Daoy (cell line): Measurements from ENCODE around the gene RAB34. TPM values are rescaled to one million over a fixed set of nuclear protein-coding genes. Genes with fewer than 3 reads are reported as not detected.

Source experiments
- DNase-seq: peaks from one replicate; pipeline ENCODE4 v3.0.0-alpha.2; 2015; ENCODE audit warnings: low read depth
- total RNA-seq: library from RNA; depleted of rRNA; stranded (reverse); fragments of >200 nt; shearing (Covaris generic); gene quantifications from 2 replicates; pipeline ENCODE4 v1.2.3, GENCODE V29; 2014; rRNA removed

RAB34 gene
- total RNA-seq, 1 experiment from 2014 or later = 243 TPM

DNA sequence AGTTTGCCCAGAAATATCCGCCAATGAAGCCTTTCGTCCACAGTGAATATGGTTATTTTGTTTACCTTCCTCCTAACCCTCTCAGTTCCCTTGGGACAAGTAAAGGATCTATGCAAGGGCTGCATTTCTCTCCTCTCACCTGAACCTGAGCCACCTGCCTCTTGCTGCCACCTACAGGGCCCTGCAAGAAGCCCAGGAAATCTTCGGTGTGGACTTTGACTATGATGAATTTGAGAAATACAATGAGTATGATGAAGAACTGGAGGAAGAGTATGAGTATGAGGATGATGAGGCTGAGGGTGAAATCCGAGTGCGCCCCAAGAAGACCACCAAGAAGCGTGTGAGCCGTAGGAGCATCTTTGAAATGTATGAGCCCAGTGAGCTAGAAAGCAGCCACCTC lies 41.7 kb downstream of the RAB34 start:
- no peak for DNase-seq

DNA sequence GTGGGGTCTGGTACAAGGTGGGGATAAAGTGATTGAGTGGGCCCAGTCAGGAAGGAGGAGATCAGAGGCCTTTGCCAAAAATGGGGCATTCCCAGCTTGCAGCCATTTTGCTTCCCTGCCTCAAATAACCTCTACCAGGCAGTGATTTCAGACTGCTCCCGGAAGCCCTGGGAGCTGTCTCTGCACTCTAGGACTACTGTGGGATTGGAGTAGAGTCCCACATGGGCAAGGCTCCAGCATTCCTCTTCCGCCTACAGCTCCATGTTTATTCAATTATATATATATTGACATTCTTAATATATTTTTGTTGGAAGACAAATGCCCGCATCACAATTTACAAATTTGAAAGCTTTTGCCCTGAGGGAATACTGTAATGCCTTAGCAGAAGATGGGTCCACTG lies 42.2 kb downstream of the RAB34 start:
- DNase-seq = no peak

DNA sequence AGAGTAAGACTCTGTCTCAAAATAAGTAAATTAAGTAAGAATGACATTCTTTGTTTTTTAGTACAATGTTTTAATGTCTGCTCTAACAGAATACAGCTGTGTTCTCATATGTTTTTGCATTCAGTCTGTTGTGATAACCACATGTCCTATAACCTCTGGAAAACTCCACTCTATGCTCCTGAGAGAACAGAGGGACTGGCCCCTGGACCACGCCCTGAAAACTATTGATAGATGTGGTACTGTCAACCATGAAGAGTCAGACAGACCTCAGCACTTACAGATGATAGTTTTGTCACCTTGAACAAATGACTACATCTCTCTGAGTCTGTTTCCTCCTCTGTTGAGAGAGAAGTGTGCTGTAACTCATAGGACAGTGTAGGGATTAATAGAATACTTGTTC lies 47.8 kb downstream of the RAB34 start:
- no peak for DNase-seq

DNA sequence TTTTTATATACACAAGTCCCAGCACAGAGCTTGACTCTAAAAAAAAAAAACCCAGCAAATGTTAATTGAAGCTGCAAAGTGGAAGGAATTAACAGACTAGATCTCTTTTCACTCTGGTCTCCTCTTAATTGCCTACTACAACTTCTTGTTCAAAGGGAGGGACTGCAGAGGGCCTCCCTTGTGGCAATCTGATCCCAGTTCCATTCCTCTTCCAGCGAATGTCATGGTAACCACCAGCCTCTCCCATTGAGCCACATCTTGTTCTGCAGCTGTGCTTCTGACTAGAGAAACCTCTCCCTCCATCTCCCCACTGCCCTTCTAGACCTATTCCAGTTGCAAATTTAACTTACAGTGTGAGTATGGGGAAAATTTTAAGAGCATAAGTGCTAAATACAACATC lies 49.8 kb downstream of the RAB34 start:
- no peak for DNase-seq

DNA sequence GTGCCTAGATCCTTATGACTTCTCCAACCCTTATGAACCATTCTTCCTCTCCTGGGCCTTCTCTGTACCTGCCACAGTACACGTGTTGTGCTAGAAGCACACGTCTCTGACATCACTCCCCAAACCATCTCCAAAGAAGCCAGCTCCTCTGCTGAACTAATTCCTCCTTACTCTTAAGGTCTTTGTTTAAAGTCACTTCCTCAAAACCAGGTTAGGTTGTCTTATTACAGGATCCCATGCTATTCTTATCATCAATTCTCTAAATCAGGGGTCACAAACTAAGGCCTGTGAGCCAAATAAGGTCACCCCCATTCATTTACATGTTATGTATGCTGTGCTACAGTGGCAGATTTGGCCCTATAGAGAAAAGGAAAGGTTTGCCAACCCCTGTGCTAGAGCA lies 51.7 kb downstream of the RAB34 start:
- DNase-seq = no peak

Other genes starting within 250 kb of the RAB34 start
- not detected in 2 replicates for gene SLC13A2, start 244.2 kb downstream of the RAB34 start, total RNA-seq
- gene FOXN1, start 211.5 kb downstream of the RAB34 start, total RNA-seq = not detected in 2 replicates
- gene UNC119, start 165.2 kb downstream of the RAB34 start, total RNA-seq = 17.8 and 25.4 TPM in 2 replicates
- gene PIGS, start 146.3 kb downstream of the RAB34 start, total RNA-seq = 44.9 and 49.1 TPM in 2 replicates
- 1.3 and 2.4 TPM in 2 replicates for gene ALDOC, start 141.0 kb downstream of the RAB34 start, total RNA-seq
- 134 and 173 TPM in 2 replicates for gene SPAG5, start 118.8 kb downstream of the RAB34 start, total RNA-seq
- 9.1 and 11.4 TPM in 2 replicates for gene RSKR, start 103.7 kb downstream of the RAB34 start, total RNA-seq
- 64.9 and 65.8 TPM in 2 replicates for gene BLTP2, start 72.7 kb downstream of the RAB34 start, total RNA-seq
- 67.6 and 68.2 TPM in 2 replicates for gene SDF2, start 56.0 kb downstream of the RAB34 start, total RNA-seq
- 28.4 and 38.2 TPM in 2 replicates for gene SUPT6H, start 55.7 kb downstream of the RAB34 start, total RNA-seq
- gene PROCA1, start 6.0 kb downstream of the RAB34 start, total RNA-seq = 0.21 and 0.23 TPM in 2 replicates
- gene RPL23A, start 2.1 kb upstream of the RAB34 start, total RNA-seq = 697 and 1,346 TPM in 2 replicates
- 1.3 and 2.4 TPM in 2 replicates for gene TLCD1, start 8.4 kb upstream of the RAB34 start, total RNA-seq
- 2.9 and 10.2 TPM in 2 replicates for gene NEK8, start 10.9 kb upstream of the RAB34 start, total RNA-seq
- gene TRAF4, start 26.1 kb upstream of the RAB34 start, total RNA-seq = 20.4 and 23.7 TPM in 2 replicates
- 2.3 and 3.1 TPM in 2 replicates for gene FAM222B, start 124.9 kb upstream of the RAB34 start, total RNA-seq
- gene ERAL1, start 137.1 kb upstream of the RAB34 start, total RNA-seq = 26.4 and 38.4 TPM in 2 replicates
- 18.5 and 24.9 TPM in 2 replicates for gene FLOT2, start 179.9 kb upstream of the RAB34 start, total RNA-seq
- gene DHRS13, start 185.2 kb upstream of the RAB34 start, total RNA-seq = 10.9 and 12.4 TPM in 2 replicates
- gene PHF12, start 233.7 kb upstream of the RAB34 start, total RNA-seq = 18.0 and 29.1 TPM in 2 replicates